NCI-H2196 (cell line): Measurements from ENCODE around the gene JUP.
"Not testable (repeated sequence)": the region's sequence is repeated elsewhere in the genome, so short reads cannot be mapped to it uniquely, and the experiment has no call there.

Experiments
- DNase-seq: peaks from one replicate; lab custom pipeline; 2025; ENCODE audit not compliant: unreplicated experiment; lab: John Stamatoyannopoulos, UW

JUP gene

DNA sequence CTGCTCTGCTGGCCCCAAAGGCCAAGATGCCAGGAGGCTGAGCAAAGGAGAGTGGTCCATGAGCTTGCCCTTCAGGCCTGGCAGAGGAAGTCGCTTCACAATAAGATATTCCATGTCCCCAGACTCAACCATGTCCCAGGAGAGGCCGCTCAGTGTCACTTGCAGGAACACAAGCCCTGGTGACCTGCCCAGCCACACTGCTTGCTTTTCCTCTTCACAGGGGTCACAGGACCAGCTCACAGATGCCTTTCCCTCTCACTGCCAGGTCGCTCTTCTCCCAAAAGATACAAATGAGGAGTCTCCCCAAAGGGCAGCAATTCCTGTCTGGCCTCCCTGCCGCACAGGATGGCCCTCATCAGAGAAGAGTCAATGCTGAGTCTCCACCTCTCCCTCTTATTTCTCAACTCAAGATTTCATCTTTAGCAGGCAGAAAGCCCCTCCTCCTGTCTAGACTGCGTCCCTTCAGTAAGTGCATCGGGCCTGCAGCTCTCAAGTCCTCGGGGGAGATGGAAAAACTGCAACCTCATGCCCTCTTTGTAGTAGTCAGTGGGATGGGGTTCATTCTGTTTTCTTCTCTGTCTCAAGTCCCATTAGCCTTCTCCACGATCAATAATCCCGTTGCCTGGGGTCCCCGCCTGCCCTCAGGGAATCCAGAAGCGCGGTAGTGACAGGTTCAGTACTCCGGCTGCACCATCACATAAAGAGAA, 5.0 kb downstream of the JUP start:
- DNase-seq, result no peak

DNA sequence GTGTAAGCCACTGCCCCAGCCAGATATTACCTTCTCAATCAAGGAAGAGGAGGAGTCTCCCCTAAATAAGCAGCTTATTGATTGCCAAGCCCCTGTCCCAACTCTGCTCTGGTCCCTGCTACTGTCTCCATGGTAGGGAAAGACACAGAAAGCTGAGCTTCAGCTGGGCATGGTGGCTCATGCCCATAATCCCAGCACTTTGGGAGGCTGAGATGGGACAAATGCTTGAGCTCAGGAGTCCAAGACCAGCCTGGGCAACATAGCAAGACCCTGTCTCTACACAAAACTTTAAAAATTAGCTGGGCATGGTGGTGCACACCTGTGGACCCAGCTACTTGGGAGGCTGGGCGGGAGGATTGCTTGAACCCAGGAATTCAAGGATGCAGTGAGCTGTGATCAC, 6.6 kb downstream of the JUP start:
- DNase-seq, result no peak

DNA sequence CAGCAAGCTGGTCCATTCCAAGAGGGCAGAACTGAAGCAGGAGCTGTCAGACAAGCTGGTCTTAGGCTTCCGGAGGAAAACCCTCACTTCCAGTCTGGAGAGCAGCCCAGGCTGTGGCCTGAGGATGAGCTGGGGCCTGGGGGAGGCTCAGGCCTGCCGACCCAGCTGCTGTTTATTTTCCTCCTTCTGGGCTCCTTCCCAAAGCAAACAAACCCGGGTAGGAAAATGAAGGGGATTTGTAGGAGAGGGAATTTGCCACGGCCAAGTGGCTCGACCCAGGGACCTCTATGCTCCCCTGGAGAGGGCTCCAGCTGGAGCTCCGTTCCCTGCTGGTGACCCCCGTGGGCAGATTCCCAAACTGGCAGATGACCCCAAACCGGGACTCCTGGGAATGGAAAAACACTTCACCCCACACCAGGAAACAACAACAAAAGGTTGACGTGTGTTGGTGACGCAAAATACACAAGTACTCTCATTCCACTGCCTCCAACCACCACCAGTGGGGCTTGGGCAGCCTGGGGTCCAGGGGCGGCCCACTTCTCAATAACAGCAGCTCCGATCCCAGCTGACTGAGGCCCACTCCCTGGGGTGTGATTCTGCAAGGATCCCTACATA, 8.8 kb downstream of the JUP start:
- peak; percentile 74 for DNase-seq

DNA sequence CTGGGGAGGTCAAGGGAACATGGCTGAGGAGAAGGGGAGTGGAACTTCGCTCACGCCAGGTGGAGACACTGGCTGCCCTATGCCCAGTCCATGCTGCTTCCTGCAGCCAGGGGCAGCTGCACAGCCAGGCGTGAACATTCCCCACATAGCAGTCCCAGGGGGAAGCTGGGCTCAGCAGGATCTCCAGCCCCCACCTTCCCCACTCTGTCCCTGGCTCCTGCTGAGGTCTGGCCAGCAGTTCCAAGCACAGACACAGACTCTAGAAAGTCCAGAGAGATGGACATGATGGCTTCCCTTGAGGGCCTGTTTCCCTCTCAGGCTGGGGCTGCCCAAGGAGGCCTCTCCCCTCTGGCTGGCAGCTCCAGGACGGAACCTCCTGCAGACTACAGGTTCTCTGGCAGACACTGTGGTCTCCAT, 9.3 kb downstream of the JUP start:
- DNase-seq, result peak; percentile 29

DNA sequence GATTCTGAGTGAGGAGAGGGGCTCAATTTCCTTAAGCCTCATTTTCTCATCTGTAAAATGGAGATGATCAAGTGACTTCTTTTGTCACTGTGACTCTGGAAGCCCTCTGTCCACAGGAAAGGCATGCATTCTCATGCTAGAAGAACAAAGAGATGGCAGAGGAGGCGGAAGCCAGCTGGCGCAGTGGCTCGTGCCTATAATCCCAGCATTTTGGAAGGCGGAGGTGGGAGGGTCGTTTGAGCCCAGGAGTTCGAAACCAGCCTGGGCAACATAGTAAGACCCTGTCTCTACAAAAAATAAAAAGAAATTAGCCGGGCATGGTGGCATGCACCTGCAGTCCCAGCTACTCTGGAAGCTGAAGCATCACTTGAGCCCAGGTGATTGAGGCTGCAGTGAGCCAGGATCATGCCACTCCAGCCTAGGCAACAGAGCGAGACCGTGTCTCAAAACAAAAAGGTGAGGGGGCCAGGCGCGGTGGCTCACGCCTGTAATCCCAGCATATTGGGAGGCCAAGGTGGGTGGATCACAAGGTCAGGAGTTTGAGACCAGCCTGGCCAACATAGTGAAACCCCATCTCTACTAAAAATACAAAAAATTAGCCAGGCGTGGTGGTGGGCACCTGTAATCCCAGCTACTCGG, 10.1 kb downstream of the JUP start:
- DNase-seq, result not testable (repeated sequence)

DNA sequence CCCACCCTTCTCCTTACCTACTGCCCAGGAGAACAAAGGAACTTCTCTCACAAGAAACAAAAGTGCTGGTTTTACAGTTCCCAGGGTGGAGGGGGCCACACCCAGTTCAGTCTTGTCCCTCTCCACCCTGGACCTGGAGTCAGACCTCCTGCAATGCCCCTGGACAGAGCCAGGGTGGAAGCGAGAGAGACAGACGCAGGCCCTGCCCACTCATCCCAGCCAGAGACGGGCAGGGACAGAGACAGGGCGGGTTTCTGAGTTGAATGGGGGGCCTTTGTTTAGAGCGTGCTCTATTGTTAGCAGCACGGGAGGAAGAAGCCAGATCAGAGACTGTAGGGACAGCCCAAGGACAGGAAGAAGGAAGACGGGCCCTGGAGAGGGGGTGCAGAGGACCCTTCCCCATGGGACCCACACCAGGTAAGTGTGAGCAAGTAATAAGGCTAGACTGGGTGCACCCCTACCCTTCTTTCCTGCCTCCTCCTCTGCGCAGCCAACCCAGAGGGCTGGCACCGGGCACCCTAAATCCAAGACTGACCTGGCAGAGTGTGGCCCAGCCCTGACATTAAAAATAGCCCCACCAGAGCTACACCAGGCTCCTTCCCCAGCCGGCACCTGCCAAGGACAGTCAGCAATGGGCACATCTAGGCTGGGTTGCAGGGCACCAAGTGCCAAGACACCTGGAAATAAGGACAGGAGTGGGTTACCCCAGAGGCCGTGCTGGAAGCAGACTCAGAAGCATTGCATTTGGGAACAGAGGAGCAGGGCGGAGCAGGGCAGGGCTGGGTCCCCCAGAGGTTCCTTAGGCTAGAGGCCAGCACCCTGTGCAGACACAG, 10.9 kb downstream of the JUP start:
- DNase-seq, result no peak

DNA sequence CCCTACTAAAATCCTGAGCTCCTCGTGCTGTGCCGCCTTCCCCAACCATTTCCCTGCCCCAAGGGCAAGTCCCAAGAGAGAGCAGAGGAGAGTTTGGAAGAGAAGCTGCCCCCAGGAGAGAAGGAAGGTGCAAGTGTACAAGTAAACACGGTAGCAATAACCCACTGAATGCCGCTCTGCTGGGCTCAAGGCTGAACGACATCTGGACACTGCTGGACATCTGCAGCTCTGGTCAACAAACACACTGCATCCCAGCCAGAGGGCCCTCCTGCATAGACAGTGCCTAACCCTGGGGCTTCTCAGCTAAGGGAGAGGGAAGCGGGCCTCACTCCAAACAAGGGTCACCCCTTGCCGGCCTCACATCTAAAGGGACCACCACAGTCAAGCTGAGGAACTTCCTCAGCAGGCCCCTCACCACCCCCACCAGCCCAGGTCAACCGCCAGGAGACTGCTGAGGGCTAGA, 12.7 kb downstream of the JUP start:
- DNase-seq, result no peak

DNA sequence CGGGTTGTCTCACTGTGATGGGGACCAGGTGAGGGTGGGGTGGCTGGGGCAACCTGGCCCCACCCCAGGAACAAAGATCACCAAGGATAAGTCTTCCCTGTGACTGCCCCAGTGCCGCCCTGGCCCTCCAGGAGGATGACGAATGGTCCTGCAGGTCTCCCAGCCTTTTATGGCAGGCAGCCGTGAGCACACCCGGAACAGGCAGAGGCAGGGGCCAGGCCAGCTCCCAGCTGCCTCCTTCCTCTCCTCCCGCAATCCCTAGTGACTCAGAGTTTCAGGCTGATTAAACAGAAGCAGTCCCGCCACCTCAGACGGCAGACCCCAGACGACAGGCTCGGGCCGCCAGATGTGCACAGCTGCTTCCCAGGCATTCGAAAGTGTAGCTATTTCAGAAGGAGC, 13.3 kb downstream of the JUP start:
- DNase-seq, result no peak

DNA sequence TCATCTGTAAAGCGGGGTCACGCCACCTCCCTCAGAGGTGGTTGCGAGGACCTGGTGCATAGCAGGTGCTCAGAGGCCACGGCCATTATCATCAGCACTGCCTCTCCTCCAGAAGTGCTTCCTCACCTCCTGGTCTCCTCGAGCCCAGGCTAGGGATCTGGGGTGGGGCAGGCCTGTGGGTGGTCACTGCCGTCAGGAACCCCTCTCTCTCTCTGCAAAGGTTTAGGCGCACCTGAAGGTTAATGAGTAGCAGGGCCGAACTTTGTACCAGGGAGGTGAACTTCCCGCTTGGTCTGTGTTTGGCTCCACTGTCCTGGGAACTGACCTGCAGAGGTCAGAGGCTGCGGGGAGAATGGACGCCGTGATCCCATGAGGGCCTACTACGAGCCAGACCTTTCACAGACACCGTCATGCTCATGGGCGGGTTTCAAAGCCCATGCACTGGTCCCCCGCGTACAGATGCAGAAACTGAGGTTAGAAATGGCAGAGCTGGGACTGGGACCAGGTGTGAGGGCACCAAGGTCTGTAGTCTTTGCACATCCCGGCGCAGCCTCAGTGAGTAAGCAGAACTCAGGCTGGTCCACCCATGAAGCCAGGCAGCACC, 13.8 kb downstream of the JUP start:
- DNase-seq, result no peak

DNA sequence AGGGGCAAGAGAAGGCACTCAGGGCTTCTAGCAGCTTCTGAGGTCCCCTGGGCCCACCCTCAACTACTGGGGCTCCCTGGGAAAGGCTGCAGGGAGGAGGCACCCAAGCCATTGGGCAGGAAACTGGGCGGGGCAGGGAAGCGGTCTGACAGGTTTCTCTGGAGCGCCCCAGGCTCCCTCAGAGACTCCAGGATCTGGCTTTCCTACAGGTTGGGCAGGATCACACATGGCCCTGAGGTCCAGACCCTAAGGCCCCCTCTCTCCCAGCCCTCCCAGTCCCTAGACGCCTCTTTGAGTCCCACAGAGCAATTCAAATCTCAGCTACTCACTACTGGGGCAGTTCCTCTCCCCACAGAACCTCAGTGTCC, 14.3 kb downstream of the JUP start:
- no peak for DNase-seq

DNA sequence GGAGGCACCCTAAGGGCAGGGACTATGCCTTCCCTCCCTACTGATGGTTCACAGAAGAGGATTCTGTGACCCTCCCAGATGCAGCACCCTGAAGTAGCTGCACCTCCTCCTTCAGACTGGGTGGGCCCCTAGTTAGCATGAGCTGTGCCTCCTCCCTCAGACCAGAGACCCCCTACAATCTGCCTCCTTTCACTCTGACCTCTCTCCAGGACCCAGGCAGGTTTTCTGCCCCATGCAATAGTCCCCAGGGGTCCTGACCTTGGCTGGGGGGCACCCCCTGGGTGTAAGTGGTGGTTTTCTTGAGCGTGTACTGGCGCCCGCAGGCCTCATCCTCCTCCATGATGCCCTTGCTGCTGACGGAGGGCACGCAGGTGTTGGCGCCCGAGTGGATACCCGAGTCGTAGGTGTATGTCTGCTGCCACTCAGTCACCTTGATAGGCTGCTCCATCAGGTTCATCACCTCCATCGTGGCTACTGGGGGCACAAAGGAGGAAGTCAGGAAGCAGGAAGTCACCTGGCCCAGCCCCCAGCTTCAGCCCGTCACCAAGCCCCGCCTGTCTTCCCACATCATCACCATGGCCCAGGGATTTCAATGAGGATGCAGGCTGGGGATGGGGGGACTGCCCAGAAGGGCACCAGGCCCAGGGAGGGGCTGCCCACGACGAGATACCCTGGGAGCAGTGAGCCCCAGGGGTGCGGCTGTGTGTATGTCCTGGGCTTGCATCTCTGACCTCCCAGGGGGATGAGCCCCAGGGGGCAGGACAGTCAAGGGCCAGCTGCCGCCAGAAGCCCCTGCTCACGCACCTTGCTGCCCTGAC, 14.9 kb downstream of the JUP start:
- DNase-seq, result no peak

DNA sequence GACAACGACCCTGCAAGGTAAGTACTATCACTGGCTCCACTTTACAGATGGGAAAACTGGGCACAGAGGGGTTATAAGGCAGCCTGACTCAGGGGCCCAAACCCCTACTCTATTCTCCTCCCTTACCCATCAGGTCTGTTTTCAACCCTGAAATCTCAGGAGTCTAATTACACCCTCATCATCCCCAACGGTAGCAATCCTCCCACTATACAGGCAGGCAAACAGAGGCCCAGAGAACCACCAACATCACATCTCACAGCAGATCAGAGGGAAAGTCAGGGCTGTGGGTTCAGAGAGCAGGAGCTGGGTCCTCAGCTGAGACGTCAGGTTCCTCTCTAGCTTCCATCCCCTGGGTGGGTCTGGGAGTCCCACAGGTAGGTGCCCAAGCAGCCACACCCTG, 16.5 kb downstream of the JUP start:
- no peak for DNase-seq

DNA sequence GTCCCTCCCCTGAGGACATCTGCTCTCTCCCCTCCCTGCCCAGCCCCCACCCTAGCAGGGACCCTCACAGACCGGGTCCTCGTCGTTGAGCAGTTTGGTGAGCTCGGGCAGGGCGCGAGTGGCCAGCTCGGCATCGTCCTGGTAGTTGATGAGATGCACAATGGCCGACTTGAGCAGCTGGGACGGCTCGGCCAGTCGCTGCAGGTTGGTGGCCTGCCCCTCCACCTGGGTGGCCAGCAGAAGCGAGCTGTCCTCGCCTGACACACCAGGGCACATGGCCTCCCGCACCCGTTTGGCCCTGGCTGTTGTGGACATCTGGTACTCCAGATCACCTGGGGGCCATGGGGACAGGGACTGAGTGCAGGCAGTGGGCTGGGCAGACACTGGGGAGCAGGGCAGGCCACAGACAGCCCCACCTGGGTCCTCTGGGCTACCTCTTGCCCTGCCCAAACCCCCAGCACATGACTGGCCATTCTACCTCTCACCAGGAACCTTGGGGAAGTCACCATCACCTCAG, 17.1 kb downstream of the JUP start:
- DNase-seq, result no peak

DNA sequence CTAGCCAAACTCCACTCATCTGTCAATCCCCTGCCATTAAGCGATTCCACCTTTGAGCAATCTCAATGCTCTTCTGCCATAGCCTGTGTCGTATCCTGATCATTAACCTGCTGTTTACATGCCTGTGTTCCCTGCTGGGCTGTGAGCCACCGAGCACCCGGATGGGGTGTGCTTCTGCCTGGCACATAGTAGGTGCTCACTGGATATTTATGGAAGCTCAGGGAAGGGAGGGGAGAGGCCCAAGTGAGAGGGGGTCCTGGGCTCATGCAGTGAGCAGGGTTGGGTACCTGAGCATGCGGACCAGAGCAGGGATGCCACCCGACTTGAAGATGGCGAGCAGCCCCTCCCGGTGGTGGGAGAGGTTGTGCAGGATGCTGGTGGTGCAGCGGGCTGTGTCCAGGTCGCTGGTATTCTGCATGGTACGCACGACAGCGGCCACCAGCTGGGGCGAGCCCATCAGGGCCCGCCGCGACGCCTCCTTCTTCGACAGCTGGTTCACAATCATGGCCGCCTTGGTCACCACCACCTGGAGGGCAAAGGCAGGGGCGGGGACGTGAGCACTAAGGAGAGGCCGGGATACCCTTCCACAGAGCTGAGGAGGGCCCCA, 17.7 kb downstream of the JUP start:
- no peak for DNase-seq

DNA sequence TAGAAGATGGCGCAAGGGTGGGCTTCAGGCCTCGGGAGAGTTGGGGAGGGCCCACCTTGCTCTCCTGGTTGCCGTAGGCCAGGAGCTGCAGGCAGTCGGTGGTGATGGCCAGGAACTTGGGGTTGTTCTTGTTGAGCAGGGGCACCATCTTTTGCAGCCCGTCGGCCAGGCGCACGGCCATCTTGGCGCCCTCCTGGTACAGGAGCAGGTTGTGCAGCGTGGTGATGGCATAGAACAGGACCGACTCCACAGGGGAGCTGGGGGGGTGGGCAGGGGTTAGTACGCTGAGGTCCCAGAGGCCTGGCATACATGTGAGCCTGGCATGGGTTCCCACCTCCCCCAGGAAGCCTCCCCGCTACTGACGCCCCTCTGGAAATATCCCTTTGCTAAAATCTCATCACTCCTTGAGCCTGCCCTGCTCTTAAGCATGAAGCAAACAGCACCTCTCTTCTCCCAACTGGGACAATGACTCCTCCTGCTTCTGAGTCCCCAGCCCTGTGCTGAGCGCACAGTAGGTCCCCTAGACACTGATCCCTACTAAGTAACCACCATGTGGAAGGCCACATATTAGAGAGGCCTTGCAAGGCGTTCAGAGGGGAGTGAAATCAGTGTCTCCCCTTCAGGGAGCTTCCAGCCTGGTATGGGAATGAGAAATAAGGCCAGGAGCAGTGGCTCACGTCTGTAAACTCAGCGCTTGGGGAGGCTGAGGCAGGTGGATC, 19.0 kb downstream of the JUP start:
- no peak for DNase-seq

DNA sequence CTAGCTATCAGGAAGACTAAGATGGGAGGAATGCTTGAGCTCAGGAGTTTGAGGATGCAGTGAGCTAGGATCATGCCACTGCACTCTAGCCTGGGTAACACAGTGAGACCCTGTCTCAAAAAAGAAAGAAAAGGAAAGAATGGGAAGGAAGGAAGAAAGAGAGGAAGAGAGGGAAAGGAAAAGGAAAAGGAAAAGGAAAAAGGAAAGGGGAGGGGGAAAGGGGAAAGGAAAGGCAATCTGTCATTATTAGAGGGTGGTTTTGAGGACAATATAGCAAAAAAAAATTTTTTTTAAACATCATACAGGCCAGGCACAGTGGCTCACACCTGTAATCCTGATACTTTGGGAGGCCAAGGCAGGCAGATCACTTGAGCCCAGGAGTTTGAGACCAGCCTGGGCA, 20.4 kb downstream of the JUP start:
- no peak for DNase-seq

DNA sequence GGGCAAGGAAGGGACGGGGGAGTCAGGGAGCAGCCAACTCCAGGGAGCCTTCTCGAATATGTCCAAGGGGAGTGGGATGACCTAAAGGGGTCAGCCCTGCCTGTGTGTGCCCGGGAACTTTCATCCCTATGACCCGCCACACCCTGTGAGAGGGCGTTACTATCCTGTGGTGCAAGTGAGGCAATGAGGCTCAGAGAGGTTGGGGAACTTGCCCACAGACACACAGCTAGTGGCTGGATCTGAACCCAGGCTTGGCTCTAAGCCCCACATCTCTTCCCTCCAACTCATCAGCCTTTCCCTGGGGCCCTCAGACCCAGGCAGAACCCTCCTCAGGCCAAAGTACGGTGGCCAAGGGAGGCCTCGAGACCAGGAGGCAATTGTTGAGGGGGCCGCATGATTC, 23.2 kb downstream of the JUP start:
- no peak for DNase-seq

DNA sequence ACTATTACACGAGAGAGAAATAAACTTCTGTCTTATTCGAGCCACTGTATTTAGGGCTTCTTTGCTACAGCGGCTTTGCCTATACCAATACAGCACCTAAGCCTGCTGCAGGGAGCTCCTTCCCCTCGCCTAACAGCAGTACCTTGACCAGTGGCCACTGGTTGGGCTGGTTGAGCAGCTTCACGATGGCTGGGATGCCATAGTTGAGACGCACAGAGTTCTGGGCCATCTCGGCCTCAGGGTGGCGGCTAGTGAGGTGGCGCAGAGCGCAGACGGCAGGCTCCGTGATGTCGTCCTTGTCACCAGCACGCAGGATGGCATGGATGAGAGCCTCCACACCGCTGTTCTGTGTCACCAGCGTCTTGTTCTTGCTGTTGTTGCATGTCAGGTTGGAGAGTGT, 23.7 kb downstream of the JUP start:
- DNase-seq, result no peak

DNA sequence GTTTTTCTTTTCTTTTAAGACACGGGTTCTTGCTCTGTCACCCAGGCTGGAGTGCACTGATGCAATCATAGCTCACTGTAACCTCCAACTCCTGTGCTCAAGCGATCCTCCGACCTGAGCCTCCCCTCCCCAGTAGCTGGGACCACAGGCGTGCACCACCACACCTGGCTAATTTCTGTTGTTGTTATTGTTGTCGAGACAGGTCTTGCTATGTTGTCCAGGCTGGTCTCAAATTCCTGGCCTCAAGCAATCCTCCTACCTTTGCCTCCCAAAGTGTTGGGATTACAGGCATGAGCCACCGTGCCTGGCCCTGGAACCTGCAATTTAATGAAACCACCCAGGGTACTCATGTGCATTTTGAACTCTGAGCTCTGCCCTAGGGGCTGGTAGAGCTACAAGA, 24.1 kb downstream of the JUP start:
- no peak for DNase-seq
